ENCODE data around the gene DGKI. TPM values are rescaled to one million over a fixed set of nuclear protein-coding genes. Genes with fewer than 3 reads are reported as not detected.
"Not testable (repeated sequence)": the region's sequence is repeated elsewhere in the genome, so short reads cannot be mapped to it uniquely, and the experiment has no call there.

DGKI gene
- polyA plus RNA-seq, 1 donor, result 1.4 TPM

GRCh38 chr7:137462074-137462715, 384.6 kb downstream of the DGKI start:
- WGBS (ENCODE audit: insufficient coverage, low lambda C conversion rate), result no CpG with 5 or more reads among the region's 4 CpGs

GRCh38 chr7:137458399-137458798, 388.4 kb downstream of the DGKI start:
- Histone ChIP-seq H3K4me3 (ENCODE audit: low read length) (no peak overlapping the region), H3K4me1 (ENCODE audit: control insufficient read depth, insufficient read depth, low read length) (no peaks in the 10 kb centered on the region), H3K27ac (ENCODE audit: low read length) (no peak overlapping the region), H3K36me3 (ENCODE audit: control insufficient read depth, insufficient read depth, low read length) (no peaks in the 10 kb centered on the region), H3K27me3 (ENCODE audit: control insufficient read depth, insufficient read depth, low read length) (no peaks in the 10 kb centered on the region), H3K9me3 (ENCODE audit: control insufficient read depth, low read depth, low read length) (no peaks in the 10 kb centered on the region)
- WGBS (ENCODE audit: insufficient coverage, low lambda C conversion rate), result no CpG with 5 or more reads among the region's 2 CpGs
- DNase-seq, result no peak

More at GRCh38 chr7:137462074-137462715, 384.6 kb downstream of the DGKI start:
- Histone ChIP-seq H3K4me3 (ENCODE audit: low read length) (no peak overlapping the region), H3K36me3 (ENCODE audit: control insufficient read depth, insufficient read depth, low read length) (no peaks in the 10 kb centered on the region), H3K27me3 (ENCODE audit: control insufficient read depth, insufficient read depth, low read length) (no peaks in the 10 kb centered on the region), H3K4me1 (ENCODE audit: control insufficient read depth, insufficient read depth, low read length) (no peaks in the 10 kb centered on the region), H3K27ac (ENCODE audit: low read length) (no peak overlapping the region), H3K9me3 (ENCODE audit: control insufficient read depth, low read depth, low read length) (no peaks in the 10 kb centered on the region)
- no peak for DNase-seq

- no peak overlapping the region for H3K4me3 ChIP-seq (ENCODE audit: low read length)
- no peaks in the 10 kb centered on the region for H3K36me3 ChIP-seq (ENCODE audit: control insufficient read depth, insufficient read depth, low read length)
- DNase-seq, result peak; percentile 6 to 17
- no peaks in the 10 kb centered on the region for H3K27me3 ChIP-seq (ENCODE audit: control insufficient read depth, insufficient read depth, low read length)
- H3K27ac ChIP-seq (ENCODE audit: low read length), result no peak overlapping the region
- H3K4me1 ChIP-seq (ENCODE audit: control insufficient read depth, insufficient read depth, low read length), result no peaks in the 10 kb centered on the region
- no peaks in the 10 kb centered on the region for H3K9me3 ChIP-seq (ENCODE audit: control insufficient read depth, low read depth, low read length)
- 40% methylated on average over 1 of the region's 6 CpGs for WGBS (ENCODE audit: insufficient coverage, low lambda C conversion rate)
Observed at GRCh38 chr7:137454767-137455166, 392.0 kb downstream of the DGKI start.

- 2% methylated on average over 5 of the region's 5 CpGs for WGBS (ENCODE audit: insufficient coverage, low lambda C conversion rate)
- H3K4me1 ChIP-seq (ENCODE audit: control insufficient read depth, insufficient read depth, low read length), result no peaks in the 10 kb centered on the region
- no peak overlapping the region for H3K27ac ChIP-seq (ENCODE audit: low read length)
- no peaks in the 10 kb centered on the region for H3K9me3 ChIP-seq (ENCODE audit: control insufficient read depth, low read depth, low read length)
- H3K4me3 ChIP-seq (ENCODE audit: low read length), result no peak overlapping the region
- DNase-seq, result peak in 1 of 2 donors; percentile 9
- H3K27me3 ChIP-seq (ENCODE audit: control insufficient read depth, insufficient read depth, low read length), result no peaks in the 10 kb centered on the region
- H3K36me3 ChIP-seq (ENCODE audit: control insufficient read depth, insufficient read depth, low read length), result no peaks in the 10 kb centered on the region
Observed at GRCh38 chr7:137454246-137454724, 392.5 kb downstream of the DGKI start.

- no peak overlapping the region for H3K4me3 ChIP-seq (ENCODE audit: low read length)
- H3K27me3 ChIP-seq (ENCODE audit: control insufficient read depth, insufficient read depth, low read length), result no peaks in the 10 kb centered on the region
- WGBS (ENCODE audit: insufficient coverage, low lambda C conversion rate), result 80% methylated on average over 1 of the region's 2 CpGs
- H3K9me3 ChIP-seq (ENCODE audit: control insufficient read depth, low read depth, low read length), result no peaks in the 10 kb centered on the region
- H3K4me1 ChIP-seq (ENCODE audit: control insufficient read depth, insufficient read depth, low read length), result no peaks in the 10 kb centered on the region
- H3K27ac ChIP-seq (ENCODE audit: low read length), result no peak overlapping the region
- no peak for DNase-seq
- no peaks in the 10 kb centered on the region for H3K36me3 ChIP-seq (ENCODE audit: control insufficient read depth, insufficient read depth, low read length)
Observed at GRCh38 chr7:137453356-137453755, 393.4 kb downstream of the DGKI start.

- H3K36me3 ChIP-seq (ENCODE audit: control insufficient read depth, insufficient read depth, low read length), result no peaks in the 10 kb centered on the region
- no peak overlapping the region for H3K27ac ChIP-seq (ENCODE audit: low read length)
- no peak for DNase-seq
- no peaks in the 10 kb centered on the region for H3K4me1 ChIP-seq (ENCODE audit: control insufficient read depth, insufficient read depth, low read length)
- WGBS (ENCODE audit: insufficient coverage, low lambda C conversion rate), result 100% methylated on average over 1 of the region's 4 CpGs
- no peaks in the 10 kb centered on the region for H3K9me3 ChIP-seq (ENCODE audit: control insufficient read depth, low read depth, low read length)
- H3K27me3 ChIP-seq (ENCODE audit: control insufficient read depth, insufficient read depth, low read length), result no peaks in the 10 kb centered on the region
- no peak overlapping the region for H3K4me3 ChIP-seq (ENCODE audit: low read length)
Observed at GRCh38 chr7:137449016-137449415, 397.8 kb downstream of the DGKI start.

GRCh38 chr7:137448572-137448971, 398.2 kb downstream of the DGKI start:
- H3K9me3 ChIP-seq (ENCODE audit: control insufficient read depth, low read depth, low read length); H3K36me3 ChIP-seq (ENCODE audit: control insufficient read depth, insufficient read depth, low read length); H3K27me3 ChIP-seq (ENCODE audit: control insufficient read depth, insufficient read depth, low read length); H3K27ac ChIP-seq (ENCODE audit: low read length); H3K4me1 ChIP-seq (ENCODE audit: control insufficient read depth, insufficient read depth, low read length); H3K4me3 ChIP-seq (ENCODE audit: low read length); DNase-seq: not testable (repeated sequence)
- WGBS (ENCODE audit: insufficient coverage, low lambda C conversion rate), result 100% methylated on average over 1 of the region's 1 CpG

- H3K9me3 ChIP-seq (ENCODE audit: control insufficient read depth, low read depth, low read length), result no peaks in the 10 kb centered on the region
- H3K27me3 ChIP-seq (ENCODE audit: control insufficient read depth, insufficient read depth, low read length), result no peaks in the 10 kb centered on the region
- no peak for DNase-seq
- H3K4me3 ChIP-seq (ENCODE audit: low read length), result no peak overlapping the region
- no peak overlapping the region for H3K27ac ChIP-seq (ENCODE audit: low read length)
- 70% methylated on average over 2 of the region's 3 CpGs for WGBS (ENCODE audit: insufficient coverage, low lambda C conversion rate)
- no peaks in the 10 kb centered on the region for H3K36me3 ChIP-seq (ENCODE audit: control insufficient read depth, insufficient read depth, low read length)
- no peaks in the 10 kb centered on the region for H3K4me1 ChIP-seq (ENCODE audit: control insufficient read depth, insufficient read depth, low read length)
Observed at GRCh38 chr7:137446025-137446424, 400.7 kb downstream of the DGKI start.

- Histone ChIP-seq H3K36me3 (ENCODE audit: control insufficient read depth, insufficient read depth, low read length) (no peaks in the 10 kb centered on the region), H3K4me3 (ENCODE audit: low read length) (no peak overlapping the region), H3K27me3 (ENCODE audit: control insufficient read depth, insufficient read depth, low read length) (no peaks in the 10 kb centered on the region), H3K27ac (ENCODE audit: low read length) (no peak overlapping the region), H3K4me1 (ENCODE audit: control insufficient read depth, insufficient read depth, low read length) (no peaks in the 10 kb centered on the region), H3K9me3 (ENCODE audit: control insufficient read depth, low read depth, low read length) (no peaks in the 10 kb centered on the region)
- WGBS (ENCODE audit: insufficient coverage, low lambda C conversion rate), result no CpG with 5 or more reads among the region's 1 CpG
- DNase-seq, result no peak
Observed at GRCh38 chr7:137445268-137445667, 401.5 kb downstream of the DGKI start.

- Histone ChIP-seq H3K36me3 (ENCODE audit: control insufficient read depth, insufficient read depth, low read length) (no peaks in the 10 kb centered on the region), H3K4me1 (ENCODE audit: control insufficient read depth, insufficient read depth, low read length) (no peaks in the 10 kb centered on the region), H3K4me3 (ENCODE audit: low read length) (no peak overlapping the region), H3K27ac (ENCODE audit: low read length) (no peak overlapping the region), H3K9me3 (ENCODE audit: control insufficient read depth, low read depth, low read length) (no peaks in the 10 kb centered on the region), H3K27me3 (ENCODE audit: control insufficient read depth, insufficient read depth, low read length) (no peaks in the 10 kb centered on the region)
- no peak for DNase-seq
- WGBS (ENCODE audit: insufficient coverage, low lambda C conversion rate), result no CpG with 5 or more reads among the region's 2 CpGs
Observed at GRCh38 chr7:137443616-137444015, 403.2 kb downstream of the DGKI start.

- Histone ChIP-seq H3K27me3 (ENCODE audit: control insufficient read depth, insufficient read depth, low read length) (no peaks in the 10 kb centered on the region), H3K36me3 (ENCODE audit: control insufficient read depth, insufficient read depth, low read length) (no peaks in the 10 kb centered on the region), H3K4me1 (ENCODE audit: control insufficient read depth, insufficient read depth, low read length) (no peaks in the 10 kb centered on the region), H3K9me3 (ENCODE audit: control insufficient read depth, low read depth, low read length) (no peaks in the 10 kb centered on the region), H3K4me3 (ENCODE audit: low read length) (no peak overlapping the region), H3K27ac (ENCODE audit: low read length) (no peak overlapping the region)
- WGBS (ENCODE audit: insufficient coverage, low lambda C conversion rate), result 100% methylated on average over 1 of the region's 3 CpGs
- no peak for DNase-seq
Observed at GRCh38 chr7:137441451-137441850, 405.3 kb downstream of the DGKI start.
